Stimulated activated CD8-positive, alpha-beta memory T cell treated with anti-CD3 and anti-CD28 coated beads, Interleukin-12 subunit alpha, Interleukin-12 subunit beta, amount 100 ng/mL, for 24 hours (primary cell): ENCODE data around the gene HNRNPDL.
"Not testable (repeated sequence)": the region's sequence is repeated elsewhere in the genome, so short reads cannot be mapped to it uniquely, and the experiment has no call there.

Experiments used
- DNase-seq: peaks from one replicate; pipeline ENCODE4 v3.0.0-alpha.2; 2020; ENCODE audit errors: extremely low read depth

The HNRNPDL gene

GRCh38 chr4:82430193-82430963 lies at the start of gene HNRNPDL, which contains the start of gene ENOPH1:
Gene HNRNPDL, minus strand, starts transcription at chr4:82430462. Its CDS starts 772 bp downstream, at chr4:82429690.
Gene ENOPH1, plus strand, starts transcription at chr4:82430590. Its CDS starts 240 bp downstream, at chr4:82430830.
- peak; percentile 98 for DNase-seq

- DNase-seq: no peak
Measured at GRCh38 chr4:82479562-82479961, 49.3 kb upstream of the HNRNPDL start.

GRCh38 chr4:82477469-82477868 lies 47.2 kb upstream of the HNRNPDL start:
- not testable (repeated sequence) for DNase-seq

- DNase-seq: not testable (repeated sequence)
Measured at GRCh38 chr4:82475931-82476330, 45.7 kb upstream of the HNRNPDL start.

- DNase-seq: no peak
Measured at GRCh38 chr4:82473621-82474164, 43.4 kb upstream of the HNRNPDL start.

GRCh38 chr4:82473080-82473479 lies 42.8 kb upstream of the HNRNPDL start:
- not testable (repeated sequence) for DNase-seq

- DNase-seq: no peak
Measured at GRCh38 chr4:82469791-82470345, 39.6 kb upstream of the HNRNPDL start.

- no peak for DNase-seq
Measured at GRCh38 chr4:82467471-82467870, 37.2 kb upstream of the HNRNPDL start.

- no peak for DNase-seq
Measured at GRCh38 chr4:82463221-82463620, 33.0 kb upstream of the HNRNPDL start.

GRCh38 chr4:82462415-82462831 lies 32.2 kb upstream of the HNRNPDL start:
- DNase-seq: peak; percentile 51

- no peak for DNase-seq
Measured at GRCh38 chr4:82461710-82462109, 31.4 kb upstream of the HNRNPDL start.

- DNase-seq: no peak
Measured at GRCh38 chr4:82458729-82459128, 28.5 kb upstream of the HNRNPDL start.

- no peak for DNase-seq
Measured at GRCh38 chr4:82457266-82457665, 27.0 kb upstream of the HNRNPDL start.

GRCh38 chr4:82452026-82452425 lies 21.8 kb upstream of the HNRNPDL start:
- no peak for DNase-seq

GRCh38 chr4:82450966-82451755 lies 20.9 kb upstream of the HNRNPDL start:
- DNase-seq: no peak

GRCh38 chr4:82447886-82448285 lies 17.6 kb upstream of the HNRNPDL start:
- no peak for DNase-seq

- no peak for DNase-seq
Measured at GRCh38 chr4:82439088-82439487, 8.8 kb upstream of the HNRNPDL start.

- DNase-seq: no peak
Measured at GRCh38 chr4:82437285-82438005, 7.2 kb upstream of the HNRNPDL start.

GRCh38 chr4:82436780-82437179 lies 6.5 kb upstream of the HNRNPDL start:
- DNase-seq: no peak

- DNase-seq: no peak
Measured at GRCh38 chr4:82436130-82436529, 5.9 kb upstream of the HNRNPDL start.

GRCh38 chr4:82434949-82435348 lies 4.7 kb upstream of the HNRNPDL start:
- no peak for DNase-seq

GRCh38 chr4:82433791-82434190 lies 3.5 kb upstream of the HNRNPDL start:
- DNase-seq: no peak
